K562 (cell line): ENCODE results near the gene REXO2. TPM values are rescaled to one million over a fixed set of nuclear protein-coding genes. Genes with fewer than 3 reads are reported as not detected.
A peak's percentile ranks its signal among the peaks of the same experiment; 100 is the strongest.

Experiments used
- ATAC-seq: fragments of 200-7000 bp; cut with Tn5 transposase; 3 replicates; pipeline ENCODE4 v1.9.1; 2020; ENCODE audit warnings: moderate library complexity
- BruUV-seq: library from RNA; stranded (reverse); fragments of 400-500 nt; replicated peaks from 2 replicates; lab custom pipeline; 2021; lab: Mats Ljungman, UMichigan
- CTCF ChIA-PET: fragments of 300-600 bp; formaldehyde crosslinking; extraction: SDS; loops from one replicate; lab custom pipeline; 2021; ENCODE audit warnings: low intra/inter-chr PET ratio; lab: Yijun Ruan, JAX
- POLR2A ChIA-PET: fragments of 300-600, 350-650 bp; sonication (Branson Sonifier 250); formaldehyde crosslinking; extraction: SDS; loops from one replicate; lab custom pipeline; 2021; ENCODE audit warnings: antibody characterized with exemption, inconsistent platforms; lab: Yijun Ruan, JAX
- DNase-seq, 4 experiments: peaks; one replicate each; pipeline versions ENCODE4 v3.0.0 to v3.0.0-alpha.2; 2011 to 2018; ENCODE audit warnings: low spot score in 3 of 4, mixed read lengths in 3 of 4; ENCODE audit errors: extremely low read depth in 1 of 4
- FAIRE-seq: peaks from 2 replicates; lab custom pipeline; 2011; peaks lifted over from hg19 to GRCh38; lab: Jason Lieb, UNC
- H2AFZ ChIP-seq: 2 replicates; pipeline ENCODE4 v1.6.0; 2011; ENCODE audit warnings: low read depth, low read length, control low read depth, inconsistent platforms
- H3K27ac ChIP-seq: fragments of 200-600 bp; 3 replicates; pipeline ENCODE4 v1.8.0; 2011; ENCODE audit warnings: low read depth, mild to moderate bottlenecking, control low read depth, inconsistent platforms, low read length, moderate library complexity, mixed read lengths; ENCODE audit errors: extremely low read depth
- H3K27me3 ChIP-seq, 2 experiments: fragments of 300-600 bp in 1 of 2; 2 replicates in 1 of 2; 3 replicates in 1 of 2; pipeline versions ENCODE4 v1.6.0 to v1.8.0; 2011; ENCODE audit warnings: inconsistent platforms in 2 of 2, low read length in 2 of 2, mild to moderate bottlenecking in 1 of 2, mixed read lengths in 1 of 2, moderate library complexity in 1 of 2; ENCODE audit not compliant: control insufficient read depth in 2 of 2, insufficient read depth in 2 of 2
- H3K36me3 ChIP-seq: fragments of 300-600 bp; 3 replicates; pipeline ENCODE4 v1.8.0; 2011; ENCODE audit warnings: mild to moderate bottlenecking, low read length, inconsistent platforms; ENCODE audit not compliant: control insufficient read depth, insufficient read depth
- H3K4me1 ChIP-seq, 2 experiments: fragments of 200-600 bp in 1 of 2; replicated peaks in 1 of 2; 2 replicates in 1 of 2; 3 replicates in 1 of 2; pipeline versions ENCODE4 v1.5.1 to v1.8.0; 2011; ENCODE audit warnings: inconsistent platforms in 2 of 2, low read length in 2 of 2, mild to moderate bottlenecking in 1 of 2, mixed read lengths in 1 of 2, moderate library complexity in 1 of 2; ENCODE audit not compliant: control insufficient read depth in 2 of 2, insufficient read depth in 2 of 2
- H3K4me2 ChIP-seq: 2 replicates; pipeline ENCODE4 v1.6.1; 2011; ENCODE audit warnings: low read length, control low read depth, inconsistent platforms, mixed read lengths; ENCODE audit not compliant: insufficient read depth
- H3K4me3 ChIP-seq: fragments of 200-600 bp; sonication (generic), shearing (Covaris generic); 2 replicates; pipeline ENCODE4 v1.5.1; 2016; ENCODE audit warnings: control low read depth, inconsistent platforms
- H3K79me2 ChIP-seq: fragments of 200-600 bp; 3 replicates; pipeline ENCODE4 v1.8.0; 2011; ENCODE audit warnings: low read length, inconsistent platforms; ENCODE audit not compliant: control insufficient read depth, insufficient read depth
- H3K9ac ChIP-seq, 2 experiments: 2 replicates each; pipeline versions ENCODE4 v1.6.0 to v1.6.1; 2011; ENCODE audit warnings: low read depth in 2 of 2, low read length in 2 of 2, control low read depth in 1 of 2, inconsistent platforms in 1 of 2, mild to moderate bottlenecking in 1 of 2, mixed read lengths in 1 of 2; ENCODE audit not compliant: insufficient read depth in 1 of 2
- H3K9me1 ChIP-seq: one replicate; pipeline ENCODE4 v1.6.0; 2011; ENCODE audit warnings: inconsistent platforms, mild to moderate bottlenecking, low read length, moderate library complexity; ENCODE audit not compliant: control insufficient read depth, insufficient read depth
- H3K9me3 ChIP-seq: replicated peaks from 2 replicates; pipeline ENCODE4 v1.5.1; 2011; ENCODE audit warnings: low read depth, low read length, inconsistent platforms; ENCODE audit not compliant: control insufficient read depth, insufficient read depth
- H4K20me1 ChIP-seq: replicated peaks from 2 replicates; pipeline ENCODE4 v1.6.1; 2011; ENCODE audit warnings: low read length, inconsistent platforms, mixed read lengths; ENCODE audit not compliant: control insufficient read depth, insufficient read depth
- CEBPG ChIP-seq, 3 experiments: fragments of 200-800 bp in 1 of 3; sonication (Bioruptor generic) in 1 of 3; sonication (generic) in 1 of 3; formaldehyde crosslinking in 1 of 3; IDR thresholded peaks in 2 of 3; conservative IDR thresholded peaks in 1 of 3; 2 replicates each; pipeline versions ENCODE4 v1.6.1 to v1.8.0; 2016 to 2022; ENCODE audit warnings: missing compliant biosample characterization in 2 of 3, missing genetic modification characterization in 2 of 3, mild to moderate bottlenecking in 1 of 3, missing genetic modification reagents in 1 of 3
- ESRRA ChIP-seq: fragments of 450-650 bp; IDR thresholded peaks from 2 replicates; pipeline ENCODE4 v1.6.1; 2014; ENCODE audit warnings: low read depth, mild to moderate bottlenecking, moderate library complexity, borderline replicate concordance
- HMGN3 ChIP-seq: IDR thresholded peaks from 2 replicates; pipeline ENCODE4 v1.6.1; 2011; ENCODE audit warnings: borderline replicate concordance, low read depth, mild to moderate bottlenecking, mixed read lengths, low read length; ENCODE audit not compliant: insufficient read length; ENCODE audit errors: extremely low read depth
- KDM5B ChIP-seq: fragments of 200-600 bp; sonication (generic); IDR thresholded peaks from 2 replicates; pipeline ENCODE4 v1.6.1; 2012; ENCODE audit warnings: low read depth, mild to moderate bottlenecking, moderate library complexity, low read length, control low read depth, inconsistent platforms; ENCODE audit not compliant: insufficient replicate concordance
- MEIS2 ChIP-seq: fragments of 450-650 bp; IDR thresholded peaks from 2 replicates; pipeline ENCODE4 v1.6.1; 2014; ENCODE audit warnings: mild to moderate bottlenecking; ENCODE audit not compliant: partially characterized antibody
- MTA1 ChIP-seq: fragments of 450-650 bp; IDR thresholded peaks from 2 replicates; pipeline ENCODE4 v1.6.1; 2017; ENCODE audit warnings: borderline replicate concordance
- RBBP5 ChIP-seq: fragments of 200-600 bp; sonication (generic); IDR thresholded peaks from 2 replicates; pipeline ENCODE4 v1.6.1; 2012; ENCODE audit warnings: borderline replicate concordance, mild to moderate bottlenecking, low read length, control low read depth, inconsistent platforms; ENCODE audit not compliant: insufficient read depth, poor library complexity, severe bottlenecking
- TAF1 ChIP-seq: IDR thresholded peaks from 2 replicates; pipeline ENCODE4 v1.6.1; 2011; ENCODE audit warnings: mild to moderate bottlenecking, low read length, moderate library complexity; ENCODE audit not compliant: insufficient read depth, control insufficient read depth, severe bottlenecking; ENCODE audit errors: extremely low read depth
- VEZF1 ChIP-seq: fragments of 200-800 bp; sonication (Bioruptor generic); IDR thresholded peaks from 2 replicates; pipeline ENCODE4 v1.6.1; 2017; ENCODE audit warnings: missing genetic modification characterization, missing compliant biosample characterization
- ZBTB43 ChIP-seq: sonication (generic); formaldehyde crosslinking; IDR thresholded peaks from 2 replicates; pipeline ENCODE4 v1.8.0; 2023; ENCODE audit warnings: mild to moderate bottlenecking, missing genetic modification reagents
- ZC3H4 ChIP-seq: sonication (generic); formaldehyde crosslinking; IDR thresholded peaks from 2 replicates; pipeline ENCODE4 v1.9.0; 2021; ENCODE audit warnings: missing genetic modification reagents, borderline replicate concordance
- ZEB2 ChIP-seq: fragments of 450-650 bp; IDR thresholded peaks from 2 replicates; pipeline ENCODE4 v1.6.1; 2016
- ZNF24 ChIP-seq: fragments of 450-650 bp; IDR thresholded peaks from 2 replicates; pipeline ENCODE4 v1.6.1; 2016
- ZNF639 ChIP-seq, 2 experiments: fragments of 200-800 bp in 1 of 2; sonication (Bioruptor generic) in 1 of 2; sonication (generic) in 1 of 2; formaldehyde crosslinking in 1 of 2; IDR thresholded peaks in 1 of 2; conservative IDR thresholded peaks in 1 of 2; 2 replicates each; pipeline versions ENCODE4 v1.5.0 to v1.6.1; 2016 to 2020; ENCODE audit warnings: missing compliant biosample characterization in 1 of 2, missing genetic modification characterization in 1 of 2, missing genetic modification reagents in 1 of 2
- ZNF696 ChIP-seq: fragments of 250-450 bp; sonication (Bioruptor Pico); conservative IDR thresholded peaks from 2 replicates; pipeline ENCODE4 v1.4.0; 2020; ENCODE audit warnings: mild to moderate bottlenecking, moderate library complexity
- WGBS: fragments of 100-300 bp; shearing (Covaris generic); methylation state at CpG from one replicate; pipeline ENCODE4 v1.1.6; 2016; ENCODE audit warnings: low coverage, mixed read lengths; ENCODE audit not compliant: insufficient coverage; ENCODE audit errors: missing lambda C conversion rate; 5-methylcytosine and 5-hydroxymethylcytosine counted together
- in situ Hi-C: fragments of 300-500 bp; cut with MboI; formaldehyde crosslinking; loops from 4 replicates; pipeline ENCODE4 v1.15.0; 2018; ENCODE audit warnings: inconsistent platforms, mixed read lengths
- intact Hi-C: fragments of 100-400 bp; cut with micrococcal nuclease; formaldehyde crosslinking; loops from 2 replicates; pipeline ENCODE4 v1.14.2; 2022
- polyA plus RNA-seq, 8 experiments: library from polyadenylated mRNA; depleted of rRNA in 4 of 8; stranded (reverse) in 5 of 8; unstranded in 3 of 8; fragments of >200 nt; fragmentation: Nextera tagmentation in 2 of 8; fragmentation: Illumina TruSeq in 1 of 8; extraction: Ambion mirVana in 2 of 8; extraction: Trizol in 1 of 8; gene quantifications; 2 replicates each; pipeline versions ENCODE4 v1.2.1 to v1.2.3, GENCODE V29; 2011 to 2014; ENCODE audit warnings: inconsistent platforms in 1 of 8, missing spikeins in 1 of 8
- total RNA-seq, 7 experiments: library from RNA; depleted of rRNA in 6 of 7; stranded (reverse); fragments of >200 nt in 6 of 7; fragmentation: Illumina TruSeq in 2 of 7; extraction: Trizol in 2 of 7; gene quantifications; 2 replicates each; pipeline versions ENCODE4 v1.2.1 to v1.2.3, GENCODE V29; 2011 to 2021; ENCODE audit warnings: low replicate concordance in 1 of 7

The REXO2 gene
- total and polyA plus RNA-seq, 9 of the 15 experiments (the other 6 are each of a cell fraction or from before 2014, with no cell fraction given): 143 to 370 (median 193) TPM

- H3K36me3 ChIP-seq: peaks cover 28% of the 10 kb centered on the region
- H3K4me3 ChIP-seq: peak within 1 kb of the TSS; percentile 54
- peak within 1 kb of the TSS; percentile 97 for H3K4me2 ChIP-seq
- in situ Hi-C loops (no loop called here), intact Hi-C loops (loop anchor here (1.0 to 2.0 kb wide), 2 partner anchors 39 to 120 kb away; partner anchors contain the start of gene REXO2)
- no peaks in the 10 kb centered on the region for H3K9me3 ChIP-seq
- peak within 1 kb of the TSS; percentile 99 for H3K27ac ChIP-seq
- H3K9ac ChIP-seq: peak within 1 kb of the TSS; percentile 95 to 98
- H3K9me1 ChIP-seq: no peaks in the 10 kb centered on the region
- DNase-seq (peak; percentile 90 to 99 (median 92)), ATAC-seq (peak; percentile 90), FAIRE-seq (peak; percentile 97)
- peaks cover 76% of the 10 kb centered on the region for H3K79me2 ChIP-seq
- ChIA-PET POLR2A (interaction anchor here (1.6 kb wide), 1 partner anchor 11 kb away, joined by 12 read pairs; no protein-coding TSS in a partner anchor), CTCF (no interaction called here)
- H3K27me3 ChIP-seq: no peaks in the 10 kb centered on the region
- peak within 1 kb of the TSS; percentile 88 for H2AFZ ChIP-seq
- no peaks in the 10 kb centered on the region for H4K20me1 ChIP-seq
- no TSS peak for BruUV-seq
- H3K4me1 ChIP-seq: peaks cover 3 to 25% of the 10 kb centered on the region in 2 experiments
- WGBS: under 1% methylated on average over 55 of the region's 65 CpGs
- TF ChIP-seq HMGN3 (peak; percentile 88), CEBPG (CRISPR knock-in tag; IDR thresholded peaks at IDR 0.05) (peak; percentile 90), CEBPG (tag; conservative IDR thresholded peaks at IDR 0.05 in 1 of 2, IDR thresholded peaks at IDR 0.05 in 1 of 2) (peak; percentile 90 to 96), ZC3H4 (CRISPR knock-in tag) (no peak), ZEB2 (peak; percentile 57; the same call in 1 of the 2 replicates), KDM5B (peak; percentile 78), VEZF1 (peak; percentile 97), ZNF24 (0 out of 2 replicates have a peak, but pooled peaks have one; percentile 28), ZBTB43 (0 out of 2 replicates have a peak, but pooled peaks have one; percentile 20), ZNF696 (CRISPR knock-in tag) (no peak), ESRRA (peak; percentile 74), TAF1 (peak; percentile 90), ZNF639 (CRISPR knock-in tag; conservative IDR thresholded peaks at IDR 0.05 in 1 of 2, IDR thresholded peaks at IDR 0.05 in 1 of 2) (no peak; a peak in 1 of 4 replicates), RBBP5 (peak; percentile 58), MTA1 (0 out of 2 replicates have a peak, but pooled peaks have one; percentile 36), MEIS2 (peak; percentile 94)
Observed at GRCh38 chr11:114400216-114400914, 38.9 kb upstream of the REXO2 start, which contains the start of the genes C11orf71 and RBM7. TSS of gene C11orf71 (minus strand) at chr11:114400511. CDS start at chr11:114400331, 180 bp downstream. TSS of gene RBM7 (plus strand) at chr11:114400666. CDS start at chr11:114400672, 6 bp downstream.
